Osteoblast (primary cell): ENCODE data around the gene GIPC2. TPM values are rescaled to one million over a fixed set of nuclear protein-coding genes. Genes with fewer than 3 reads are reported as not detected.

Source experiments
- DNase-seq: peaks from one replicate; pipeline ENCODE4 v3.0.0; 2011; ENCODE audit warnings: low spot score, mixed read lengths; ENCODE audit not compliant: insufficient read length; ENCODE audit errors: missing footprints
- H2AFZ ChIP-seq: 2 replicates; pipeline ENCODE4 v1.6.0; 2011; ENCODE audit warnings: mild to moderate bottlenecking, low read length
- H3K27ac ChIP-seq: 2 replicates; pipeline ENCODE4 v1.5.1; 2011; ENCODE audit warnings: mild to moderate bottlenecking, low read depth, low read length, moderate library complexity
- H3K27me3 ChIP-seq: 2 replicates; pipeline ENCODE4 v1.6.0; 2012; ENCODE audit warnings: mild to moderate bottlenecking, control low read depth, inconsistent platforms, low read length, moderate library complexity; ENCODE audit not compliant: insufficient read depth
- H3K36me3 ChIP-seq: 2 replicates; pipeline ENCODE4 v1.5.1; 2011; ENCODE audit warnings: mild to moderate bottlenecking, low read length, control low read depth, moderate library complexity; ENCODE audit not compliant: insufficient read depth
- H3K4me1 ChIP-seq: 2 replicates; pipeline ENCODE4 v1.5.1; 2011; ENCODE audit warnings: mild to moderate bottlenecking, low read length, control low read depth, moderate library complexity; ENCODE audit not compliant: insufficient read depth
- H3K4me2 ChIP-seq: 2 replicates; pipeline ENCODE4 v1.6.0; 2011; ENCODE audit warnings: mild to moderate bottlenecking, low read length; ENCODE audit not compliant: insufficient read depth
- H3K4me3 ChIP-seq: fragments of 200-600 bp; sonication (generic); 3 replicates; pipeline ENCODE4 v1.5.1; 2012; ENCODE audit warnings: mild to moderate bottlenecking, low read length, inconsistent platforms; ENCODE audit not compliant: insufficient read depth
- H3K79me2 ChIP-seq: 2 replicates; pipeline ENCODE4 v1.6.0; 2012; ENCODE audit warnings: mild to moderate bottlenecking, low read length, control low read depth, inconsistent platforms; ENCODE audit not compliant: insufficient read depth
- H3K9me3 ChIP-seq: 2 replicates; pipeline ENCODE4 v1.5.1; 2011; ENCODE audit warnings: low read depth, low read length, control low read depth
- H4K20me1 ChIP-seq: 2 replicates; pipeline ENCODE4 v1.6.0; 2012; ENCODE audit warnings: mild to moderate bottlenecking, low read length, control low read depth; ENCODE audit not compliant: insufficient read depth
- CTCF ChIP-seq: IDR thresholded peaks from 2 replicates; pipeline ENCODE4 v1.5.1; 2011; ENCODE audit warnings: mild to moderate bottlenecking, low read depth, low read length, moderate library complexity; ENCODE audit errors: extremely low read depth
- total RNA-seq: library from RNA; depleted of rRNA; stranded (reverse); fragments of >200 nt; gene quantifications from 2 replicates; pipeline ENCODE4 v1.2.3, GENCODE V29; 2012

GIPC2 gene
- total RNA-seq, 1 donor: 0.36 TPM

GRCh38 chr1:78136680-78137079, 90.9 kb downstream of the GIPC2 start:
- no peaks in the 10 kb centered on the region for H3K36me3 ChIP-seq
- no peak overlapping the region for H2AFZ ChIP-seq
- no peaks in the 10 kb centered on the region for H3K9me3 ChIP-seq
- no peak overlapping the region for H3K27ac ChIP-seq
- no peak for DNase-seq
- no peak overlapping the region for H3K4me3 ChIP-seq
- TF ChIP-seq CTCF: no peak
- no peaks in the 10 kb centered on the region for H4K20me1 ChIP-seq
- H3K79me2 ChIP-seq: no peaks in the 10 kb centered on the region
- no peak overlapping the region for H3K4me2 ChIP-seq
- no peaks in the 10 kb centered on the region for H3K27me3 ChIP-seq
- no peaks in the 10 kb centered on the region for H3K4me1 ChIP-seq

- no peaks in the 10 kb centered on the region for H3K79me2 ChIP-seq
- no peak for TF ChIP-seq CTCF
- H3K4me1 ChIP-seq: peaks cover 14% of the 10 kb centered on the region
- no peak overlapping the region for H3K4me3 ChIP-seq
- H3K36me3 ChIP-seq: no peaks in the 10 kb centered on the region
- no peak overlapping the region for H2AFZ ChIP-seq
- no peak overlapping the region for H3K27ac ChIP-seq
- H4K20me1 ChIP-seq: no peaks in the 10 kb centered on the region
- H3K4me2 ChIP-seq: no peak overlapping the region
- H3K9me3 ChIP-seq: no peaks in the 10 kb centered on the region
- DNase-seq: no peak
- H3K27me3 ChIP-seq: no peaks in the 10 kb centered on the region
Measured at GRCh38 chr1:78141531-78142231, 95.9 kb downstream of the GIPC2 start.

GRCh38 chr1:78142736-78143135, 97.0 kb downstream of the GIPC2 start:
- no peaks in the 10 kb centered on the region for H3K36me3 ChIP-seq
- no peak for DNase-seq
- peaks cover 17% of the 10 kb centered on the region for H3K4me1 ChIP-seq
- H3K27ac ChIP-seq: no peak overlapping the region
- H2AFZ ChIP-seq: peak overlapping the region; percentile 80
- TF ChIP-seq CTCF: no peak
- no peaks in the 10 kb centered on the region for H3K27me3 ChIP-seq
- no peaks in the 10 kb centered on the region for H4K20me1 ChIP-seq
- H3K9me3 ChIP-seq: no peaks in the 10 kb centered on the region
- H3K4me2 ChIP-seq: no peak overlapping the region
- H3K4me3 ChIP-seq: no peak overlapping the region
- no peaks in the 10 kb centered on the region for H3K79me2 ChIP-seq

GRCh38 chr1:78143152-78143551, 97.4 kb downstream of the GIPC2 start:
- Histone ChIP-seq H3K4me2 (peak overlapping the region; percentile 60), H3K27ac (no peak overlapping the region), H3K4me1 (peaks cover 17% of the 10 kb centered on the region), H4K20me1 (no peaks in the 10 kb centered on the region), H2AFZ (peak overlapping the region; percentile 80), H3K36me3 (no peaks in the 10 kb centered on the region), H3K9me3 (no peaks in the 10 kb centered on the region), H3K79me2 (no peaks in the 10 kb centered on the region), H3K4me3 (no peak overlapping the region), H3K27me3 (no peaks in the 10 kb centered on the region)
- DNase-seq: no peak
- no peak for TF ChIP-seq CTCF
